Gastrocnemius medialis (tissue), 4 donors: ENCODE data around the gene POMZP3. TPM values are rescaled to one million over a fixed set of nuclear protein-coding genes. Genes with fewer than 3 reads are reported as not detected.
A peak's percentile ranks its signal among the peaks of the same experiment; 100 is the strongest.
"Not testable (repeated sequence)": the region's sequence is repeated elsewhere in the genome, so short reads cannot be mapped to it uniquely, and the experiment has no call there.

Experiments used
- ATAC-seq, 2 donors: fragments of 150-250 bp; one replicate each; pipeline ENCODE4 v1.9.1; 2016
- DNase-seq, 2 donors: peaks; one replicate each; pipeline ENCODE4 v3.0.0-alpha.2; 2019
- H3K27ac ChIP-seq, 4 donors: fragments of 200-600 bp; sonication (generic); 1 replicate in 1 of 4; 2 replicates in 3 of 4; pipeline ENCODE4 v1.5.1; 2016 to 2018; ENCODE audit warnings: mild to moderate bottlenecking in 2 of 4, moderate library complexity in 1 of 4
- H3K27me3 ChIP-seq, 3 donors: fragments of 200-600 bp; sonication (generic) in 2 of 3; 1 replicate in 1 of 3; 2 replicates in 2 of 3; pipeline versions ENCODE4 v1.5.1 to v1.6.0; 2016 to 2019; ENCODE audit warnings: mild to moderate bottlenecking in 1 of 3, moderate library complexity in 1 of 3
- H3K36me3 ChIP-seq, 2 donors: fragments of 200-600 bp; sonication (generic) in 1 of 2; one replicate each; pipeline ENCODE4 v1.5.1; 2017 to 2018
- H3K4me1 ChIP-seq, 2 donors: fragments of 200-600 bp; sonication (generic) in 1 of 2; one replicate each; pipeline ENCODE4 v1.5.1; 2016 to 2017; ENCODE audit warnings: mild to moderate bottlenecking in 2 of 2
- H3K4me3 ChIP-seq, 4 donors: fragments of 200-600 bp; sonication (generic) in 3 of 4; 1 replicate in 1 of 4; 2 replicates in 3 of 4; pipeline ENCODE4 v1.5.1; 2016 to 2019; ENCODE audit warnings: mild to moderate bottlenecking in 2 of 4
- H3K9me3 ChIP-seq, 3 donors: fragments of 200-600 bp; sonication (generic) in 2 of 3; 1 replicate in 1 of 3; 2 replicates in 2 of 3; pipeline ENCODE4 v1.5.1; 2016 to 2019
- CTCF ChIP-seq, 5 experiments: fragments of 450-650 bp in 3 of 5; fragments of 200-600 bp in 2 of 5; sonication (generic) in 2 of 5; IDR thresholded peaks in 4 of 5; conservative IDR thresholded peaks in 1 of 5; 1 replicate in 4 of 5; 2 replicates in 1 of 5; pipeline ENCODE4 v1.5.1; 2016 to 2019; ENCODE audit warnings: antibody characterized with exemption in 5 of 5, mild to moderate bottlenecking in 3 of 5, moderate library complexity in 3 of 5
- in situ Hi-C, 4 donors: fragments of 200-750 bp; cut with MboI; loops; one replicate each; pipeline versions ENCODE4 v1.15.0 to v1.8.0; 2017; ENCODE audit warnings: low sequenced_read_pairs in 4 of 4
- intact Hi-C: fragments of 100-400 bp; cut with DNase I; formaldehyde crosslinking; loops from one replicate; pipeline ENCODE4 v1.15.1; 2023; ENCODE audit warnings: low total_unique reads
- total RNA-seq, 4 donors: library from RNA; depleted of rRNA; stranded (reverse); fragments of >200 nt; gene quantifications; one replicate each; pipeline versions ENCODE4 v1.1.0 to v1.2.3, GENCODE V29; 2016

POMZP3 gene
- total RNA-seq, 4 donors from 2014 or later, result 3.3 to 8.1 (median 5.7) TPM

DNA sequence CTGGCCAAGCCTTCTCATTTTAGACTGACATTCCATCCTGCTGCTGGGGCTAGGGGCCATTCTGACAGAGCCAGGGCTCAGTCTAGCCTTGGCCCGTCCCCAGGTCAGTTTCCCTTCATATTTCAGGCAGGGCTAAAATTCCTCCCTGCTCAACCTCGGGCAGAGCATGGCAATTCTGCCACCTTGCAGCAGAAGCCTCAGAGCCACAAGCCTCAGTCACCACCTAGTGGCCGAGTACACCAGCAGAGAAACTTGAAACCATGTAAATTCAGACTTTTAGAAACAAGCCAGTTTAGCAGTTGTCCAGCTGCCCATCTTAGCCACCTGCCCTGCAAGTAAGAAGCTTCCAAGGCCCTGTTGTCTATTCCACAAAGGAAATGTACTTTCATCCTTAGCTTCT, 13.3 kb downstream of the POMZP3 start:
- in situ Hi-C loops, result loop anchor here in 1 of 4 donors (25.0 kb wide), 1 partner anchor 176 kb away; no protein-coding TSS in a partner anchor
- peak in 1 of 5 experiments; percentile 47 for TF ChIP-seq CTCF (IDR thresholded peaks at IDR 0.05 in 4 of 5, conservative IDR thresholded peaks at IDR 0.05 in 1 of 5)
- H3K4me3 ChIP-seq, H3K27me3 ChIP-seq, H3K4me1 ChIP-seq, H3K27ac ChIP-seq, H3K9me3 ChIP-seq, intact Hi-C loops, H3K36me3 ChIP-seq: not testable (repeated sequence)
- DNase-seq (peak in 1 of 2 donors; percentile 32), ATAC-seq (peak; percentile 52 to 85)

DNA sequence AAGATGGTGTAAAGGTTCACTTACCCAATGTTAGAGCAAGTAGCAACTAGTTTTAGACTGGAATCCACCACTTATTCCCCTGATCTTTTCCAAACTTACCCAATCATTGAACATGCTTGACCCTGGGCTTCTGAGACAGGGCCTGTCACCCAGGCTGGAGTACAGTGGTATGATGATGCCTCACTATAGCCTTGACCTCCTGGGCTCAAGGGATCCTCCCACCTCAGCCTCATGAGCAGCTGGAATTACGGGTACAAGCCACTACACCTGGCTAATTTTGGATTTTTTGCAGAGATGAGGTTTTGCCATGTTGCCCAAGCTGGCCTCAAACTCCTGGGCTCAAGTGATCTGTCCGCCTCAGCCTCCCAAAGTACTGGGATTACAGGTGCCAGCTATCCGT, 14.8 kb downstream of the POMZP3 start:
- ATAC-seq, result peak in 1 of 2 donors; percentile 23
- DNase-seq, intact Hi-C loops, H3K36me3 ChIP-seq, H3K27me3 ChIP-seq, H3K27ac ChIP-seq, H3K4me3 ChIP-seq, H3K4me1 ChIP-seq, H3K9me3 ChIP-seq: not testable (repeated sequence)
- in situ Hi-C loops, result loop anchor here in 1 of 4 donors (25.0 kb wide), 1 partner anchor 175 kb away; no protein-coding TSS in a partner anchor

GRCh38 chr7:76609864-76610263, 17.2 kb downstream of the POMZP3 start:
- in situ Hi-C loops, result loop anchor here in 1 of 4 donors (25.0 kb wide), 1 partner anchor 173 kb away; no protein-coding TSS in a partner anchor
- H3K27ac ChIP-seq, H3K27me3 ChIP-seq, ATAC-seq, H3K36me3 ChIP-seq, H3K4me1 ChIP-seq, DNase-seq, intact Hi-C loops, H3K9me3 ChIP-seq, H3K4me3 ChIP-seq: not testable (repeated sequence)

- H3K27ac ChIP-seq, ATAC-seq, H3K27me3 ChIP-seq, intact Hi-C loops, H3K36me3 ChIP-seq, DNase-seq, H3K4me3 ChIP-seq, H3K9me3 ChIP-seq, H3K4me1 ChIP-seq: not testable (repeated sequence)
- in situ Hi-C loops, result loop anchor here in 1 of 4 donors (25.0 kb wide), 1 partner anchor 171 kb away; no protein-coding TSS in a partner anchor
Measured at GRCh38 chr7:76608469-76608868, 18.6 kb downstream of the POMZP3 start.

GRCh38 chr7:76606027-76606426, 21.1 kb downstream of the POMZP3 start:
- H3K27ac ChIP-seq, result peak overlapping the region; percentile 10 to 63 (median 48)
- ATAC-seq, result peak; percentile 95 to 99
- H3K4me1 ChIP-seq, H3K4me3 ChIP-seq, H3K36me3 ChIP-seq, intact Hi-C loops, H3K9me3 ChIP-seq, H3K27me3 ChIP-seq: not testable (repeated sequence)
- in situ Hi-C loops, result loop anchor here in 1 of 4 donors (25.0 kb wide), 1 partner anchor 169 kb away; no protein-coding TSS in a partner anchor
- peak; percentile 63 to 90 for DNase-seq

- not testable (repeated sequence) for H3K27ac ChIP-seq
- in situ Hi-C loops, result loop anchor here in 1 of 4 donors (25.0 kb wide), 1 partner anchor 163 kb away; no protein-coding TSS in a partner anchor
Measured at GRCh38 chr7:76600650-76601049, 26.4 kb downstream of the POMZP3 start.

DNA sequence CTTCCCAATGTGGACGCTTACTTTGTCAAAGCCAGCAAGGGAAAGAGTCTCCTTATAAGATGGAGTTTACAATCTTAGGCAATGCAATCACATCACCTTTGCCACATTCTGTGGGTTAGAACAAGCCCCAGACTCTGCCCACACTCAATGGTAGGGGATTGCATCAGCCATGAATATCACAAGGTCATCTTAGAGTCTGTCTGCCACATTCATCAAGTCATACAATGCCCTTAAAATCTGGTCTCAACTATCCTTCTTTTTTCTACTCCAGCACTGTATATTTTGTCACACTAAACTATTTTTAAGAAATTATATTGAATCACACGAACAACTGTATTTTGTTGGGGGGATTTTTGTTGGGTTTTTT, 27.0 kb downstream of the POMZP3 start:
- intact Hi-C loops, DNase-seq, H3K27me3 ChIP-seq, H3K27ac ChIP-seq, H3K36me3 ChIP-seq, H3K4me3 ChIP-seq, H3K9me3 ChIP-seq, H3K4me1 ChIP-seq: not testable (repeated sequence)
- ATAC-seq, result peak in 1 of 2 donors; percentile 41
- in situ Hi-C loops, result loop anchor here in 1 of 4 donors (25.0 kb wide), 1 partner anchor 163 kb away; no protein-coding TSS in a partner anchor

More at GRCh38 chr7:76600650-76601049, 26.4 kb downstream of the POMZP3 start:
- H3K36me3 ChIP-seq, H3K4me1 ChIP-seq, H3K4me3 ChIP-seq, intact Hi-C loops, ATAC-seq, H3K27me3 ChIP-seq, H3K9me3 ChIP-seq, DNase-seq: not testable (repeated sequence)

GRCh38 chr7:76598590-76599264, 28.4 kb downstream of the POMZP3 start:
- H3K27me3 ChIP-seq, DNase-seq, H3K9me3 ChIP-seq, intact Hi-C loops, ATAC-seq, H3K27ac ChIP-seq, H3K4me3 ChIP-seq, H3K36me3 ChIP-seq, H3K4me1 ChIP-seq, in situ Hi-C loops: not testable (repeated sequence)

- in situ Hi-C loops, DNase-seq, intact Hi-C loops: not testable (repeated sequence)
Measured at GRCh38 chr7:76597288-76597687, 29.8 kb downstream of the POMZP3 start.

GRCh38 chr7:76592694-76593093, 34.4 kb downstream of the POMZP3 start:
- intact Hi-C loops, in situ Hi-C loops, H3K9me3 ChIP-seq, H3K36me3 ChIP-seq, H3K27me3 ChIP-seq, H3K27ac ChIP-seq, DNase-seq, H3K4me3 ChIP-seq, H3K4me1 ChIP-seq, ATAC-seq: not testable (repeated sequence)

More at GRCh38 chr7:76597288-76597687, 29.8 kb downstream of the POMZP3 start:
- not testable (repeated sequence) for ATAC-seq, H3K27ac ChIP-seq, H3K27me3 ChIP-seq, H3K4me1 ChIP-seq, H3K36me3 ChIP-seq, H3K9me3 ChIP-seq, H3K4me3 ChIP-seq
